CD8-positive, alpha-beta memory T cell (primary cell): ENCODE data around the gene MMADHC. TPM values are rescaled to one million over a fixed set of nuclear protein-coding genes. Genes with fewer than 3 reads are reported as not detected.

Experiments
- CTCF ChIA-PET: fragments of 350-600 bp; sonication (Branson Sonifier 250); formaldehyde crosslinking; loops from one replicate; lab custom pipeline; 2021; ENCODE audit warnings: antibody characterized with exemption; lab: Charles Lee
- POLR2A ChIA-PET: fragments of 350-600 bp; sonication (Branson Sonifier 250); formaldehyde crosslinking; loops from one replicate; lab custom pipeline; 2021; ENCODE audit warnings: antibody characterized with exemption; lab: Charles Lee
- DNase-seq, 5 donors: peaks; one replicate each; pipeline versions ENCODE4 v3.0.0 to v3.0.0-alpha.2; 2020 to 2022; ENCODE audit warnings: mixed read lengths in 1 of 5
- H3K27ac ChIP-seq: one replicate; pipeline ENCODE4 v1.7.0; 2013; ENCODE audit warnings: low read depth, mild to moderate bottlenecking, low read length, moderate library complexity
- H3K27me3 ChIP-seq: 2 replicates; pipeline ENCODE4 v1.7.0; 2013; ENCODE audit warnings: low read length, mild to moderate bottlenecking; ENCODE audit not compliant: insufficient read depth, poor library complexity, severe bottlenecking
- H3K36me3 ChIP-seq: 2 replicates; pipeline ENCODE4 v1.7.0; 2013; ENCODE audit warnings: mild to moderate bottlenecking, low read length, moderate library complexity; ENCODE audit not compliant: insufficient read depth
- H3K4me1 ChIP-seq: 2 replicates; pipeline ENCODE4 v1.7.0; 2013; ENCODE audit warnings: mild to moderate bottlenecking, low read length, moderate library complexity; ENCODE audit not compliant: insufficient read depth
- H3K4me3 ChIP-seq: 2 replicates; pipeline ENCODE4 v1.7.0; 2013; ENCODE audit warnings: mild to moderate bottlenecking, low read length
- H3K9me3 ChIP-seq: 2 replicates; pipeline ENCODE4 v1.7.0; 2013; ENCODE audit warnings: mild to moderate bottlenecking, low read length
- H3K27ac Mint-ChIP-seq, 8 donors: one replicate each; pipeline ENCODE4 v1.8.0; 2020 to 2021; ENCODE audit warnings: mixed read lengths in 8 of 8, mild to moderate bottlenecking in 6 of 8, inconsistent platforms in 3 of 8, moderate library complexity in 3 of 8
- H3K27me3 Mint-ChIP-seq, 2 donors: one replicate each; pipeline ENCODE4 v1.8.0; 2020 to 2021; ENCODE audit warnings: mixed read lengths in 2 of 2, mild to moderate bottlenecking in 1 of 2, moderate library complexity in 1 of 2
- H3K36me3 Mint-ChIP-seq, 3 donors: one replicate each; pipeline ENCODE4 v1.8.0; 2020 to 2021; ENCODE audit warnings: mixed read lengths in 3 of 3, inconsistent platforms in 1 of 3, mild to moderate bottlenecking in 1 of 3
- H3K4me1 Mint-ChIP-seq, 3 donors: one replicate each; pipeline ENCODE4 v1.8.0; 2020 to 2021; ENCODE audit warnings: mixed read lengths in 3 of 3, inconsistent platforms in 1 of 3, mild to moderate bottlenecking in 1 of 3
- H3K4me3 Mint-ChIP-seq, 7 donors: one replicate each; pipeline ENCODE4 v1.8.0; 2020 to 2021; ENCODE audit warnings: mixed read lengths in 7 of 7, mild to moderate bottlenecking in 6 of 7, moderate library complexity in 4 of 7, inconsistent platforms in 2 of 7
- H3K9me3 Mint-ChIP-seq, 5 donors: one replicate each; pipeline ENCODE4 v1.8.0; 2020 to 2022; ENCODE audit warnings: mixed read lengths in 5 of 5, mild to moderate bottlenecking in 3 of 5, moderate library complexity in 2 of 5, inconsistent platforms in 1 of 5
- polyA plus RNA-seq: library from polyadenylated mRNA; unstranded; fragments of 300-500 nt; fragmentation: Illumina TruSeq; gene quantifications from one replicate; pipeline ENCODE4 v1.2.3, GENCODE V29; 2021
- total RNA-seq, 2 experiments: library from RNA; stranded (reverse); gene quantifications; one replicate each; pipeline ENCODE4 v1.2.3, GENCODE V29; 2021

Gene MMADHC
- total and polyA plus RNA-seq, 3 experiments from 2014 or later, result 117 to 156 (median 149) TPM

DNA sequence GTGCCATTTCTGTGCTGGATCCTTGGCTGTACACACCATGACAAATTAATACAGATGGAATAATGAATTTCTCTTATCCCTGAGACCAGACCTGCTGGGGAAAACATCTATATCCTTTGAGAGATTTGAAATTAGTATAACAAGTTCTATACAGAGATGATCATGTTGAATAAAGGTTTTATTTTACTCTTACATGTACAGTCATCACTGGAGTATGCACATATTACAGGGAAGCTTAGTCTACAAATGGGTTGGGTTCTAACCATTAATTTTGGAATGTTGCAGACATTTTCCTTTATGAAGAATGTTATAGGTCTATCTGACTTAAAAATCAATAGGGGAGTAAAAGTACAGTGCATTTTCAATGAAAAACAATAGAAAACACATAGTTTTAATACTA, 29.9 kb upstream of the MMADHC start:
- DNase-seq, result no peak
- no peak overlapping the region for H3K4me3 Mint-ChIP-seq
- no peaks in the 10 kb centered on the region for H3K4me1 ChIP-seq
- H3K36me3 Mint-ChIP-seq, result no peaks in the 10 kb centered on the region
- no peaks in the 10 kb centered on the region for H3K9me3 ChIP-seq
- no peaks in the 10 kb centered on the region for H3K9me3 Mint-ChIP-seq
- ChIA-PET CTCF (no interaction called here), POLR2A (no interaction called here)
- no peak overlapping the region for H3K27ac ChIP-seq
- peaks cover 10 to 32% of the 10 kb centered on the region in 2 donors for H3K27me3 Mint-ChIP-seq
- H3K27ac Mint-ChIP-seq, result no peak overlapping the region
- no peaks in the 10 kb centered on the region for H3K27me3 ChIP-seq
- no peak overlapping the region for H3K4me3 ChIP-seq
- H3K36me3 ChIP-seq, result no peaks in the 10 kb centered on the region
- no peaks in the 10 kb centered on the region for H3K4me1 Mint-ChIP-seq

DNA sequence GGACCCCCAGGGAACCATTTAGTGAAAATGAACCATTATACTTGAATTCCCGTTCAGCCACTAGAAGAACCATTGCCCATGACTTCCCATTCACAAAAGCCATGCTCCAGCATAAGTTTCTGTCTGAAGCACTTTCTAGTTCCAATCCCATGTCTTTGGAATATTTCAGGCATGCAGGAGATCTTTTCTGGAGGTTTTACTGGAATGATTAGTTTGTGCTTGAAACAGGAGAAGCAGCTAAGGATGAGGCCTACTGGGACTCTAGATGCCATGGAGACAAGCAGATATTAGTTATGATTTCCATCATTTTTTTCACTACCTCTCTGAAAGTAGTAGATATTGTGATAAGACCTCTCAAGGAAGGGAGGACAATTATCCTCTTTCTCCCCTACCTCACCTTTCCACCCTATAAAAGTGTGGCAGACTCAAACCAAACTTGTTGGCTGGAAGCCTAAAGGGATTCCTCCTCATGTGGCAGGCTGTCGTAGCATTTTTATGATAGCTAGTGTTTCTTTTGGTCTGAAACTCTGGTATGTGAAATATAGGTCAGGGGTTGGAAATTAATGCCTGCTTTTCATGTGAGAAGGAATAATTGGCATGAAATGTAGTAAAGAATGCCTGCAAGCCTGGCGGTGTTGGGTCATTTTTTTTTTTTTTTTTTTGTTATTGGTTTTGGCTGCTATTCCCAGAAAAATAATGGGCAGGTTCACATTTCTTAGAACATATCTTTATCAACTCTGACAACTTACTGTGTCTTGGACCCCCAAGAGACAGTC, 29.3 kb upstream of the MMADHC start:
- Histone ChIP-seq H3K36me3 (no peaks in the 10 kb centered on the region), H3K27me3 (no peaks in the 10 kb centered on the region), H3K4me3 (no peak overlapping the region), H3K4me1 (no peaks in the 10 kb centered on the region), H3K9me3 (no peaks in the 10 kb centered on the region), H3K27ac (no peak overlapping the region)
- Mint-ChIP-seq H3K36me3 (no peaks in the 10 kb centered on the region), H3K4me1 (no peaks in the 10 kb centered on the region), H3K9me3 (no peaks in the 10 kb centered on the region), H3K27ac (no peak overlapping the region), H3K4me3 (no peak overlapping the region), H3K27me3 (peaks cover 13 to 32% of the 10 kb centered on the region in 2 donors)
- ChIA-PET CTCF (no interaction called here), POLR2A (no interaction called here)
- DNase-seq, result no peak

DNA sequence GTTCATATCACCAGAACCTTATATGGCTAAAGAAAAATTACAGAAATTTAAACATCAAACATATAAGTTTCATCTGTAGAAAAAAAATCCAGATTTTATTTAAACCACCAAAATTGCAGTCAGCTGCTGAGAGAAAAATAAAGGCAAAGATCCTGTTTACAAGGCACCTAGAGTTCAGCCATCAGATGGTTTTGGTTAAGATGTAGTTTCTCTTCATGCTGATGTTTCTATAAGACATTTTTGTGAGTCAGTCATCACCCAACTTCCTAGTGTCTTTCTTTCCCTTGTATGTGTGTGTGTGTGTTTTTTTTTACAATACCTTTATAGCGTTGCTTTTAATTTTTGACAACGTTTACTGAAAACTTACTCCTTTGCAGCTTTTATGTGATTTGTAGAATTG, 26.1 kb upstream of the MMADHC start:
- Histone ChIP-seq H3K4me3 (no peak overlapping the region), H3K36me3 (no peaks in the 10 kb centered on the region), H3K9me3 (no peaks in the 10 kb centered on the region), H3K27ac (no peak overlapping the region), H3K27me3 (no peaks in the 10 kb centered on the region), H3K4me1 (no peaks in the 10 kb centered on the region)
- Mint-ChIP-seq H3K27ac (no peak overlapping the region), H3K36me3 (no peaks in the 10 kb centered on the region), H3K4me1 (no peaks in the 10 kb centered on the region), H3K27me3 (peaks cover 12 to 14% of the 10 kb centered on the region in 2 donors), H3K9me3 (no peaks in the 10 kb centered on the region), H3K4me3 (no peak overlapping the region)
- ChIA-PET POLR2A (no interaction called here), CTCF (interaction anchor here (0.8 kb wide), 1 partner anchor 12 kb away, joined by 3 read pairs; no protein-coding TSS in a partner anchor)
- DNase-seq, result no peak

DNA sequence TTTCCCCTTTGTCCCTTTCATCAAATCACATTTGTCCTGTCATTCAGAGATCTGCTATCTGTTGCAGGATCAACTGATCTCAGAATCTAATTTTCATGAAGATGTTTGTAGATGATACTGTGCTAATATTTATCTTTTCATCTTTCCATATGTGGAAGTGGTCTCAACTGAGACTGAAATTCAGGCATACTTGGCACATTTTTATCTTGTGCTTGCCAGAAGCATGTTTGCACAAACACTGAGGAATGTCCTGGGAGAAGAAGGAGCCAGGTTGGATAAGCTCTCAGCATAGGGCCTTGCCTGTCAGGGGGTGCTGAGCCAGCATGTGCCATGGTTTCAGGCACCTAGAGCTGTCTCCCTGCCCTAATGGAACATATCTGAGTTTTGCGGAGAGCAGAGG, 24.5 kb upstream of the MMADHC start:
- Histone ChIP-seq H3K27me3 (no peaks in the 10 kb centered on the region), H3K27ac (no peak overlapping the region), H3K4me1 (no peaks in the 10 kb centered on the region), H3K36me3 (no peaks in the 10 kb centered on the region), H3K4me3 (no peak overlapping the region), H3K9me3 (no peaks in the 10 kb centered on the region)
- H3K36me3 Mint-ChIP-seq, result no peaks in the 10 kb centered on the region
- peaks cover 8 to 13% of the 10 kb centered on the region in 2 donors for H3K27me3 Mint-ChIP-seq
- H3K4me3 Mint-ChIP-seq, result no peak overlapping the region
- peaks cover 0 to 2% (median 0%) of the 10 kb centered on the region in 5 donors for H3K9me3 Mint-ChIP-seq
- H3K4me1 Mint-ChIP-seq, result no peaks in the 10 kb centered on the region
- no peak overlapping the region for H3K27ac Mint-ChIP-seq
- DNase-seq, result no peak
- ChIA-PET POLR2A (no interaction called here), CTCF (no interaction called here)

DNA sequence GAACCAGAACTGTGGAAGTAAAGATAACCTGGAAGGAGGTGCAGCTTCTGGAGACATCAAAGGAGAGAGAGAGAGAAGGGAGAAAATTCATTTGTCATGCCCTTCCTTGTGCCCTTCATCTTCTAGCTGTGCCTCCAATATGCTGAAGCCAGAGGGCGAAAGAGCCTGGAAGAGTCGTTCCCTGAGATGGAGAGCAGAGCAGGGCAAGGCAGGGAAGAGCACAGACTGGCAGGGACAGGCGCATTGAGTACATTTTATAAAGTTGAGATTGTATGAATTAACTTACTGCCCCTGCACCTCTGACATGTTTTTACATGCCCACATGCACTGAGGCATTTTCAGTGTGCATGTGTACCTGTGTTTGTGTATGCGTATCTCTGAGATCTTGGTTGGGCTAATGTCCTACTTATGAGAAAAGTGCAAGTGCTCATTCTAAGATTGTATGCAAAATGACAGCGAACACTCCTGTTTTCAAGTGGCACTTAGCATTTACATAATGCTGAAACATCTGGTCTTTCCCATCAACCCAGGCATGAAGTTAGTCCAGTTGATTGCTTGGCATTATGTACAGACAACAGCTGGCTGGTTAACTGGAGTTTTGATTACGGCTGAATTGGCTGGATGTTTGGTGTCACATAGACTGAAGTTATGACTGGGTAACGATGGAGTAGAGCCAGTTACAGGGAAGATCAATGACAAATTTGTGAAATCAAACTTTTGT, 23.7 kb upstream of the MMADHC start:
- Mint-ChIP-seq H3K4me1 (no peaks in the 10 kb centered on the region), H3K9me3 (peaks cover 0 to 2% (median 0%) of the 10 kb centered on the region in 5 donors), H3K4me3 (no peak overlapping the region), H3K36me3 (no peaks in the 10 kb centered on the region), H3K27me3 (peaks cover 5 to 7% of the 10 kb centered on the region in 2 donors), H3K27ac (no peak overlapping the region)
- no peak overlapping the region for H3K4me3 ChIP-seq
- POLR2A ChIA-PET, result no interaction called here
- H3K36me3 ChIP-seq, result no peaks in the 10 kb centered on the region
- no peak overlapping the region for H3K27ac ChIP-seq
- no peak for DNase-seq
- H3K27me3 ChIP-seq, result no peaks in the 10 kb centered on the region
- CTCF ChIA-PET, result no interaction called here
- H3K9me3 ChIP-seq, result no peaks in the 10 kb centered on the region
- no peaks in the 10 kb centered on the region for H3K4me1 ChIP-seq

DNA sequence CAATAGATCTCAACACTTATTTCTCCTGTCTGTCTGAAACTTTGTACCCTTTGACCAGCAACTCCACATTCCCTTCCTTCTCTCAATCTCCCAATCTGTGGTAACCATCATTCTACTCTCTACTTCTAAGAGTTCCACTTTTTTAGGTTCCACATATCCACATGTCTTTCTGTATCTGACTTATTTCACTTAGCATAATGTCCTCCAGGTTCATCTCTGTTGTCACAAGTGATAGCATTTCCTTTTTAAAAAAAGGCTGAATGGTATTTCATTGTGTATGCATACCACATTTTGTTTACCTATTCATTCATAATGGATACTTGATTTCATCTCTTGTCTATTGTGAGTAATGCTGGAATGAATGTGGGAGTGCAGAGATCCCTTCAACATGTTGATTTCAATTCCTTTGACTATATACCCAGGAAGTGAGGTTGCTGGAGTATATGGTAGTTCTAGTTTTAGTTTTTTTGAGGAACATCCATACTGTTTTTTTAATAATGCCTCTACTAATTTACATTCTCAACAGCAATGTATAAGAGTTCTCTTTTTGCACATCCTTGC, 18.8 kb upstream of the MMADHC start:
- peaks cover 1 to 4% of the 10 kb centered on the region in 2 donors for H3K27me3 Mint-ChIP-seq
- ChIA-PET CTCF (no interaction called here), POLR2A (no interaction called here)
- no peak overlapping the region for H3K27ac ChIP-seq
- H3K36me3 ChIP-seq, result no peaks in the 10 kb centered on the region
- no peak overlapping the region for H3K4me3 ChIP-seq
- H3K9me3 Mint-ChIP-seq, result peaks cover 0 to 2% (median 0%) of the 10 kb centered on the region in 5 donors
- no peaks in the 10 kb centered on the region for H3K4me1 ChIP-seq
- DNase-seq, result no peak
- no peaks in the 10 kb centered on the region for H3K36me3 Mint-ChIP-seq
- no peak overlapping the region for H3K4me3 Mint-ChIP-seq
- peaks cover 6 to 7% (median 7%) of the 10 kb centered on the region in 3 donors for H3K4me1 Mint-ChIP-seq
- H3K27me3 ChIP-seq, result no peaks in the 10 kb centered on the region
- no peaks in the 10 kb centered on the region for H3K9me3 ChIP-seq
- H3K27ac Mint-ChIP-seq, result no peak overlapping the region

DNA sequence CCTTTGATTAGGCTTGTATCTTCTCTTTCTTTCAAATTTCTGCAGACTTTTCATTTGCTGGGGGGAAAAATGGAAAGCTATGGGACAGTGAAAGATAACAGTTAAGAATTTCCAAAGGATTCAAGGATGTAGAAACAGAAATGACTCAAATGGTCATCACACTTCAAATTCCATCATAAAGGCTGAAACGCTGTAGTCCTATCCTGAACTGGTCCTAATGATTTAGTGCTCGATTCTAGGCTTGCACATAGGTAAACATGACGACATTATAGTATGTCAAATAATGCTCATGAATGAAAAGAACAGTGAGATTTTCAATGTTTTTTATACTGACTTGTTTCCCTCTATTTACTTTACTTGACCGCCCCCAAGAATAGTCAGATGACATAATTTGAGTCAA, 15.7 kb upstream of the MMADHC start:
- no peaks in the 10 kb centered on the region for H3K36me3 ChIP-seq
- H3K4me3 ChIP-seq, result no peak overlapping the region
- ChIA-PET POLR2A (no interaction called here), CTCF (interaction anchor here (1.3 kb wide), 1 partner anchor 1448 kb away, joined by 5 read pairs; no protein-coding TSS in a partner anchor)
- Mint-ChIP-seq H3K36me3 (no peaks in the 10 kb centered on the region), H3K4me3 (no peak overlapping the region), H3K4me1 (peaks cover 7 to 11% (median 9%) of the 10 kb centered on the region in 3 donors), H3K9me3 (peaks cover 0 to 2% (median 0%) of the 10 kb centered on the region in 5 donors), H3K27me3 (peaks cover 1 to 4% of the 10 kb centered on the region in 2 donors), H3K27ac (no peak overlapping the region)
- H3K9me3 ChIP-seq, result no peaks in the 10 kb centered on the region
- H3K27me3 ChIP-seq, result no peaks in the 10 kb centered on the region
- H3K4me1 ChIP-seq, result no peaks in the 10 kb centered on the region
- H3K27ac ChIP-seq, result no peak overlapping the region
- DNase-seq, result no peak
